CD4-positive, alpha-beta T cell treated with Interleukin-12 subunit alpha and Interleukin-12 subunit beta, for 1 hour (primary cell): Measurements from ENCODE around the gene RGS1.

Experiments
- DNase-seq: peaks from one replicate; pipeline ENCODE4 v3.0.0-alpha.2; 2020

Gene RGS1

DNA sequence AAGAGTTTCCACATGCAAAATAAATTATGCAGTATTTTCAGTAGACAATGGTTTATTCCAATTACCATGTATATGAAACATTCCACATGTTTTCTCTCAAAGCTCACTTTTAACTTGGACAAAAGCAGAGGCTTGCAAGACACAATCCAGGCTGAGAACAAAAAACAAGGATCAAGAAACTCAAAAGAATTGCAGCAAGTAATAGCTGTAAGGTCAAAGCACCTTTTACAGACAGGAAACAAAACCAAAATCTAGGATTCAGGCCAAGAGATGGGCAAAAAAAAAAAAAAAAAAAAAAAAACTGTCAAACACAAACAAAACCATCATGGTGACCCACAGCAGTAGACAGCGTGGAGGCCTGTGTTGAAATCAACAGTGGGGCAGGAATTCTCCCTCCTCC is 9.3 kb downstream of the RGS1 start:
- no peak for DNase-seq

DNA sequence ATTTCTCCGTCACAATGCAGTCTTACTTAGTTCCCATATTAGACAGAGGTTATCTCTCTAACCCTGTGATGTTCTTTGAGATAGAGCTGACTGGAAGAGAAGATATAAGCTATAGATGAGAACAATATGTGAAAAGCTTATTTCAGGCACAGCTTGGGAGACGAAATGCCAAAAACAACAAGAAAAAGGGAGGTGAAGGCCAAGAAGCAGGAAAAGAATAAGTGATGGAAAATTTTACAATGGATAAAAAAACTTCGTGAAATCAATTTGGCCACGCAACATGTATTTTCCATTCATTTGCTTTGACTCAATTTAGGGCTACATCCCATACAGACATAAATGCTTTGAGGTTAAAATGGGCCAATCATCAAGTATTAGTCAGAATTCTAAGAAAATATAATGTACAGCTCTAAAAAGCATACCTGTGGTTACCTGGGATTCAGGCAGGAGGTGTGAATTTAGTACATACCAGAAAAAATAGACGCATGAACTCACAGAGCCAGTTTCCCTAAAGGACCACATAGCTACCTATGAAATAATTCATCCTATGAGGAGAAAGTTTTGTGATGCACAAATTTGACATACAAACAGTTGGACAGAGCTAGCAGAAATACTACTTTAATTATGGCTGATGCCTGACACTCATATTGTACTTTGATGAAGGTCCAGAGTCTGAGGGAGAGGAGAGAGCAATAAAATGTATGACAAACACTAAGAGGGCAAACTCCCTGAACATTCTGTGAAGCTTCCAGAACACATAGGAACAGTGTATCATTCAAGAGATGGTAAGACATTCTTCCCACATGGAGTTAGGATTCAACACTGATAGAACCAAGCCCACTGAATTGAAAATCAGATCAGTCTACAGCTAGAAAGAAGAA is 12.1 kb downstream of the RGS1 start:
- no peak for DNase-seq

DNA sequence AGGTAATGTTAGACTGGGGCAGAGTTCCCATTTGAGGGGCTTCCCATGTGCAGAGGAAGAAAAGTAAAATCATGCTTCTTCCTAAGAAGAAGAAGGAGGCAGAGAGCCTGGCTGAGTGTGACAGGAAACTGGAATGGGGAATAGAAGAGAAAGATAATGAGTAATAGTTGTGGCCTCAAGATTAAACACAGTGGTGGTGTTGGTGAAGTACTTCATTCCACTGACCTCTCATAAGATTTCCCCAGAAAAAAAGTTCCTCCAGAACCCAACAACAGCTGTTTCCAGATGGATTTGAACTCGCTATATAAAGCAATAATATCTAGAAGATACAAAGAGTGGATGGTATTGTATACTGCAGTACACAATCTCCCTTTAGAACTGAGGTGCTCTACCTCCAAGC is 13.0 kb downstream of the RGS1 start:
- DNase-seq, result no peak

DNA sequence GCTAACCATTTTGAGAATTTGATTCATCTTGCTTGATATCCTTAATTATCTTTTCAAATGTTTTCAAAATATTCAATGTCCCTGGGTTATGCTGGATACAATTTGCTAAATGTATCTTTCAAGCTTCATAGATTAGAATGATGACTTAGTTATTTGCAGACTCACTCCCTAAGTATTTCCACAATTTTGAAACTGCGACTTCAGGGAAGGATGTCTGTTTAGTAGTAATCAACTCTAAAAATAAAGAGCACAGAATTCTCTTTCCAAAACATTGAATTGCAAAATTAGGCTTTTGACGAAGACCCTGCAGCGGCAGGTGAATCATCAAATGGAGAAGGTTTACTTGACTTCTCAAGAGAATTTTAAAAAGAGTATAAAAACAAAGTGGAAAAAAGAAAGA is 14.2 kb downstream of the RGS1 start:
- DNase-seq, result no peak

DNA sequence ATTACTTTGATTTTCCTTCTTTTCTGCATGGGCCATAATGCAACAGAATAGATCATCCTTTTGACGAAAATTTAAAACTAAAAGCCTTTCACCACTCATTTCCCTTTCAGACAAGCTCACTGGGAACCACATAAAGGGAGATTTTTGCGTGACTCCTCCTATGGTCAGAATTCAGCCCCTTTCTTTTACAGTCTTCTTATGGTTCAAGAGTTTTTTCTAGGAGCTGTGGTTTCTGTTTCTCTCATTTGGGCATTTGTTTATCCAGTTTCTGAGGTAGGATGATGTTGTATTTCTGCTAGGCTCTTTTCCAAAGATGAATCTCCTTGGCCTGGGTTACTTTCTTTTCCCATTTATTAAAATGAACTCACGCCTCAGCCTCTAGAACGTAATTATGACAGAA is 16.9 kb downstream of the RGS1 start:
- DNase-seq, result no peak

DNA sequence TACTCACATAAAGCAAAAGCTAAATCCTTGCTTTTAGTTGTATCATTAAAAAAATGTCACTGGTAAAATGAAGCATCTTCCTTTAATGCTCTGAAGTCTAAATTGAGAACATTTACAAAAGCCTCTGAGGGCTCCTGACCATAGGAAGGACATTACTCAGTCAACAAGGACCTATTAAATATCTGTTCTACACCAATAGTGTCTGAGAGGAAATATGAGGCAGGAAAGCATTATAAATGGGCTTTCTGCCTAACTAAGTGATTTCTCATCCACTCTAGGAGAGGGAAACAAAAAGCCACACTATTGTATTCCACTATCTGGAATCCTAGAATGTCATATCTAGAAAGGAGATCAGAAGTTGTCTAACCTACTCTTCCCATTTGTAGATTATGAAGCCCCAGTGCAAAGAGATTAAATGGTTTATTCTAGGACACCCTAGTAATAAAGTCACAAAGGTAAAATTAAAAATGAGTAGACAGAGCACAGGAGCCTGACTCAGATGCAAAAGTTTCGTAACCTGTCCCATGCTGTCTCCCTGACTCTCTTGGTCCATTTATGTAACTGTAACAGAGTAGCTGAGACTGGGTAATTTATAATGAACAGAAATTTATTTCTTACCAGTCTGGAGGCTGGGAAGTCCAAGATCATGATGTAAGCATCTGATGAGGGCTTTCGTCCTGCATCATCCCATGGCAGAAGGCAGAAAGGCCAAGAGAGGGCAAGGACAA is 17.6 kb downstream of the RGS1 start:
- no peak for DNase-seq

DNA sequence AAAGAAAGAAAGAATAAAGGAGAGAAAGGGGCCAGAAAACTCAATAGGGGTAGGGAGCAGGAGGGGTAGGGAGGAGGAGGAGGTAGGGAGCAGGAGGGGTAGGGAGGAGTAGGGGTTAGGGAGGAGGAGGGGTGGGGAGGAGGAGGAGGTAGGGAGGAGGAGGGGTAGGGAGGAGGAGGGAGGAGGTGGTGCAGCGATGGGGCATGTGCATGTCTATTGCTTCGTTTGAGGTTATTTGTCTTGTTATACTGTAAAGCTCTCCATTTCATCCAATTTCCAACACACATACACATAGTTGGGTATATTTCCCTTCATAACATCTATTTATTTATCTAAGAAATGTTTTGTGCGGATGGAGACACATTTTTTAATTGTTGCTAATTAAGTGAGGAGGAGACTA is 19.7 kb downstream of the RGS1 start:
- no peak for DNase-seq

DNA sequence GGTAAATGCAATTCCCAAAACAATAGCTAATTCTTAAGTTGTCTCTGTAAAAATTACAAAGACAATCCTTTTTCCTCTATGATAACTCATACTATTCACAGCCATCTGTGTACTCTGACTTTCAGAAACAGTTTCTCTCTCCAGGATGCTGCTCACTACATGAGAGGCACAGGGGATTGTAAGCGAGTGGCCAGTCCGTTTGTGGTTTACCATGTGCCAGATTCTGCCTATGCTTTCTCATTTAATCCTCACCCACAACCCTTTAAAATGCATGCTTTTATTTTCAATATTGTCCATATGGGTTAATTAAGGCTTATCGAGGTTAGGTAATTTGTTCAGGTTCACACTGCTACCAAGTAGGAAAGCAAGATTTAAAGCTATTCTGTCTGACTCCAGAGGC is 23.0 kb downstream of the RGS1 start:
- no peak for DNase-seq

DNA sequence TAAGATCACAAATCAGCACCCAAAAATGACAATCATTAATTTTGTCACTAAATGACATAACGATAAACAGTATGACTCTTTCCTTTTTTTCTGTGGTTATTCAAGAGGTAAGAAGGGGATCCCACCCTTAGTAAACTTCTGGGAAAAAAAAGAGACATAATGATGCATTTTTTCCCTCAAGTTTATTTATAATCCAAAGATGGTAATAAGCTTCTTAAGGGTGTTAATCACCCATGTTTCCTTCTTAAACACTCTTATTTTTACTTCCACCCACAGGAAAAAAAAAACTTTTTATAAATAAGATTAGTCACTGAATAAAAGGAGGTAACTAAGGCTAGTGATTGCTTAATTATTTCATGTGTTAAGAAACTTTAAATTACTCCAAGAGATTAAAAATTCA is 24.7 kb downstream of the RGS1 start:
- no peak for DNase-seq

DNA sequence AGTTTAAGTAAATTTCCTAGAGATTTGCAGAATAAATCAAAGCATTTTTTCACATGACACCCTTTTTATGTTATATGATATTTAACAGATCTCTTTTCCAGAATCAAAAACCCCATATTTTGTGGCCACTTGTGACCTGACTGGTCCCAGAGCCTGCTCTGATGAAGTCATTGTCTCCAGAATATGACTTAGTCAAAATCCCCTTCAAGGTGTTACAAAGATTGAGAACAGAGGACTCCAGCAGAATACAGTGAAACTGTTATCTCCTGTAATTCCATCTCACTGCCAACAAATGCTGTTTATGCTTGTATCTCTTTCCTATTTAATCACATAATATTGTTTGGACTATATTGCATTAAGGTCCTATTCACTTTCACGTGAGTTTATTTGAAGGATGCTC is 25.6 kb downstream of the RGS1 start:
- DNase-seq, result no peak

DNA sequence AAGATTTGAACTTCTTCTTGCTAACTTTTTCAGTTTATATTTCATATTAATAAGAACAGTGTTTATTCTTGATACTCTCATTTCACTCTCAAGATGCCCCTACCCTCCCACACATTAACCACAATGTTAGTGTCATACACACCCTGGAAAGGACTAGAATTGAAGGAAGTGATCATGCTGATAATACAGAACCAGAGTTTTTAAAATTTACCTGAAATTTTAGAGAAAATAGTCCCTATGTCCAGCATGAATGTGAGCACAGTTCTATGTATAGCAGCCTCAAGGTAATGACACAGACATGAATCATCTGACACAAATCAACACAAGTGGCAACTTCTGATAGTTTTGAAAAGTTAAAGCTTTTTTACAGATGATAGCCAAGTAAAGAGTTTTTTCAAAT is 26.0 kb downstream of the RGS1 start:
- peak; percentile 8 for DNase-seq

DNA sequence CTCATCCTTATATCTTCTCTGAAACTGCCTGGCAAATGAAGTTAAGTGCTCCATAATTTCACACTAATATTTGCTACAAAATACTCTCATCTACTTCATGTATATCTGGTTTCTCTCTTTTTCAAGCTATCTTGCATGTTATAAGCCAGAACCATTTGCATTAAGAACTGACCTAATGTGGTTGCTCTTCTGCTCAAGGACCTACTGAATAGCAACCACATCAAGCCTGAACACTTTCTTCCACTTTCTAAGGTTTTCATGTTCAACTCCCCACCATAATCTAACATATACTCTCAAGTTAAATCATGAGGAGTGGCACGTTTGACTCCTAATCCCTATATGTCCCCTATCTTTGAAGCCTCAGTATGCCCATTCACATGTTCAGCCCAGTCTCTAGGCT is 27.2 kb downstream of the RGS1 start:
- DNase-seq, result no peak

DNA sequence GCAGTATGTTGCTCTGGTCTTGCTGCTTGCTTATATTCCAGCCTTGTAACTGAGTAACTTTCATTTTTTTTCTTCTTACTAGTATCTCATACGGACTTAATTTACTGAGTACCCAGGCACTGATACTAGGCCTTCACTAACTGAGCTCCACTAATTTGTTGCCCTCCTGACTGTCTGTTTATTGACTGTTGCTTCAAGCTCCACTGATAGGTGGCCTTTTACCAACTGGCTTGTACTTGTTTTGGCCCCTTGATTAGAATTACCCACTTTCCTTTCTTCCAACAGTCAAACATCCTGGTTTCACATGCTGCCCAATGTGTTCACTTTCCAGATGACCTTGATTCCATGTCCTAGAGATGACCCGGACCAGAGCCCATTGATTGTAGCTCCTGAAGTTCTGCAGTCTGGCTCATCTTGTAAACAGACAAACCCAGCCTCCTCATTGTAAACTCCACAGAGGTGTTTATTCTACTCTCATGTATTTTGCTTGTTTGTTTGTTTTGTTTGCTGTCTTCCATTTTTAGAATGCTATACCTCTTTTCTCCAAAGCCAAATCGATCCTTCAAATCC is 27.7 kb downstream of the RGS1 start:
- DNase-seq, result no peak

DNA sequence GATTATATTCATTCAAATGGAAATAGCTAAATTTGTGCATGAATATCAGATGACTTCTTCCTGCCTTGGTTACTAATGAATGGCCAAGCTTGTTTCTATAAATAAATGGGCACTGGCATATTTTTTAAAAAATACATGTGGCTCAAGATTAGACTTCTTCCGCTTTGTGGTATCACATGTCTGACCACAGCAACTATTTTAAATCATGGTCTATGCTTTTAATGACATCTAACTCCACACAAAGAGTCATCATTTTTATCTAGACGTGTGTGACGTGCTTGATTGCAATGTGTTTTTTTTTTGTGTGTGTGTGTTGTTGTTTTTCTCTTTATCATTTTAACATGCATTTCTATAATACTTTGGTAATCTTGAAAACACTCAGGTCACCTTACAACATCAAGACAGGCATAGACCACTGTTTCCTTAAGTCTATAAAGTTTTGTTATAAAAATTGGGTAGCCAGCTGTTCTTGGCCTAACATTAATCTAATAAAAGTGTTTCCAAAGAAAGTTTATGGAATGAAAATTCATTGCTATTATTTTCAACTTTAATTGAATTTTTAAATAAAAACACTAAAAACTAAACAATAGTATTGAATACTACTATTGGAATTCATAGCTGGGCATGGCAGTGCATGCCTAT is 29.5 kb downstream of the RGS1 start:
- DNase-seq, result no peak

DNA sequence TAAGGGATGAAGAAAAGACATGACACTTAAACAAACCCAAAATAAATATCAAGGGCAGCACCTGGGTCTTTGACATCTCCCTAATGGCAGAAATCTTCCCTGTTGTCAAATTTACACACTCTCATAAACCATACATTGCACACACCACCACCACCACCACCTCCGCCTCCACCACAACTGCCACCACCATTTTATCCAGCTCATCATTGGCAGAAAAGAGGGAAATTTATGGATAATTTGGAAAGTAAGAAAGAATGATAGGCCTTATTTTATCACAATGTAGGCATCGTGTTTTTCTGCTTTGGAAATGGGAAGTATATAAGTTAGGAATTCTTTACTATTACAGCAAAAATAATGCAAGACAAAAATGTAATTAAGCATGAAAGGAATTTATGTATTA is 33.1 kb downstream of the RGS1 start:
- no peak for DNase-seq

DNA sequence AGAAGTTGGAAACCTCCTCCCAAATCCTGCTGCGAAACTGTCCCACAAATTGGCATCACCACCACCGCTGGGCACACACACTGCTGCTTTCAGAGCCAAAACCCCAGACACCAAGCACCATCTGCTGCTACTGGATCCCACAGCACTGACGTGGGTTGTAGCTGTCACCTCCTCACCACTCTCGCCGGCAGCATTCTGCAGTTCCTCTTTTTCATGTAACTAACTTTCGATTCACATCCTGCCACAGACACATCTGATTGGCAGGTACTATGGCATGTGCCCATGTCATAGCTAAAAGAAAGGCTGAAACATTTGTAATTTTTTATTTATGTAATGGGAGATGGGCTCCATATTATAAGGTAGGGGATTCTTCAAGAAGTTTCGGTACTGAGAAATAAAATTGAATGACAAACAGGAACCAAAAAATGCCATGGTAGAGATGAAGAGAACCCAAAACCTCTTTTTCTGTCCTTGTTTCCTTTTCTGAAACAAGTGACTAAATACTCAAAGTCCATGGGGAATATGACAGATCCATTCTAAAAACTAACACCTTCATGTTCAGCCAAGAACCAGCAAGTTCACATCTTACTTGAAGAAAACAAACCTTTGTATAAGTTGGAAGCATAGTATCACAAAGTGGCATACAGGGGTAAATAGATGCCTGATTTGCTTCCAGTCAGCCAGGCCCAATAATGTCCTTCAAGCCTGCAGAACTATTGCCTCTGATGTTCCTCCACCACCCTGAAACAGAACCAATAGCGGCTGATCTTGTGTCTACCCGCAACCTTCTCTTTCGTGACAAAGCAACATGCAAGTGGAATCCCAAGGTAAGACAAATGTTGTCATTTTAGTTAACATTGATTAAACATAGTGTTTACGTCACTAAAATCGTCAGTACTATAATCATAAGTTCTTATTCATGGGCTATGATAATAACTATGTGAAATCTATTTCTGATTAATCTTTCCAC is 33.8 kb downstream of the RGS1 start:
- peak; percentile 75 for DNase-seq

DNA sequence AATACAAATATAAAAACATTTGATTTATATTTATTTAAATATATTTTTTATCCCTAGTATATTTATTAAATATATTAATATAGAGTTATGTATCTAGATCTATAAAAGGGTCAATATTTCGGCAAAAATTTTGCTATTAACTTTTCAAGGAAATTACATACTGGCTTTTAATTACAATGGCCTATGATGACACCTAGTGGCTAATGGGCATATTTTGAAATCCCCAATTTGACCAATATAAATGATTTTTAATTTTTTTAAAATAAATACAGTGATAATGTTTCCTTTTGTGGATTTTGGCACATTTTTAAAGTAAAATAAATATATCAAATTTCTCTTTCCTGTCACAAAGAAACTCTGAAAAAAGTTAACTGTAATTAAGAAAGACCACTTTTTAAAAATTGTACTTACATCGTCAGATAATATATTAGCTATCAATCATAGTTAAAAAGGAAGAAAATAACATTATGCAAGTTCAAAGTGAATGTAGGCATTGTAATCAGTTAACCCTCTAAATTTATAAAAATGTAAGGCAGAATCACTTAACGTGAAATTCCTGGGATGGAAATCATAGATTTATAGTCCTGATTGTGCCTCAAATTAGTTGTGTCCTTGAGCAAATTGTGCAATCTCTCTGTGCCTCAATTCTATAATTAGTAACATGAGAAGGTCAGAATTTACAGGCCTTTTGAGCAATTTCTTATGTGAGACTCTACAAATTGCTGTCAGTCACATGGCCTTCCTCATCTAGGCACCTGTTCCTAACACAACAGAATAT is 34.7 kb downstream of the RGS1 start:
- peak; percentile 48 for DNase-seq

DNA sequence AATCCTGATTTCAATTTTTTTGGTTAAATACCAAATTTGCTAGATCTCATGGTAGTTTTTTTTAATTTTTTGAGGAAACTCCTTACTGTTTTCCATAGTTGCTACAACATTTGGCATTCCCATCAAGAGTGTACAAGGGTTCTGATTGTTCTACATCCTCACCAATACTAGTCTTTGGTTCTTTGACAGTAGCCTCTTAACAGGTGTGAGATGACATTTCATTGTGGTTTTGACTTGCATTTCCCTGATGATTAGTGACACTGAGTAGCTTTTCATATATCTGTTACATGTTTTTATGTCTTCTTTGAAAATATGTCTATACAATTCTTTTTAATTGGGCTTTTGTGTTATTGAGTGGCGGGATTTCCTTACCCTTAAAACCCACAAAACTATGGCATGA is 39.5 kb downstream of the RGS1 start:
- DNase-seq, result no peak

DNA sequence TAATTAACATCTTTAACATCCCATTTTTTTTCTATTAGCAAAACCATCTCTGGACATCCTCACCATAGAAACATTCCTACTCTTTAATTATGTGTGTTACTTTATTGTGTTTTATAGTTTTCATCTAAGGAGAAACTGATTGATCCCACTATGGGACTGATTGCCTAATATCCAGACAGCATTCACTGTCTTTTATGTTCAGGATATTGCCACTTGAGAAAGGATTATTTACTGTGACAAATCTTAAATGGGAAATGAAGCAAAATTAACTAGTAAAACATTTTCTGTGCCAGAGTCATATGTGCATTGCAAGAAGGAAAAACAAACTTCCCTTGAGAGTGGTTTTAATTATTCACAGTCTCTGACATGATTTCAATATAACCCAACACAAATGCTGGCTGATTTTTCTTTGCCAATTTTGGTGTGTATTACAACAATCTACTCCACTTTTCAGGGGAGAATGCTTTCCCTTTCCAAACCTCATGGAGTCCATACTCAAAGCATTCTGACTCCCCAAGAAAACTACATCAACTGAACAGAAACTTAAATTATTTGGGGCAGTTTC is 44.6 kb downstream of the RGS1 start:
- no peak for DNase-seq

DNA sequence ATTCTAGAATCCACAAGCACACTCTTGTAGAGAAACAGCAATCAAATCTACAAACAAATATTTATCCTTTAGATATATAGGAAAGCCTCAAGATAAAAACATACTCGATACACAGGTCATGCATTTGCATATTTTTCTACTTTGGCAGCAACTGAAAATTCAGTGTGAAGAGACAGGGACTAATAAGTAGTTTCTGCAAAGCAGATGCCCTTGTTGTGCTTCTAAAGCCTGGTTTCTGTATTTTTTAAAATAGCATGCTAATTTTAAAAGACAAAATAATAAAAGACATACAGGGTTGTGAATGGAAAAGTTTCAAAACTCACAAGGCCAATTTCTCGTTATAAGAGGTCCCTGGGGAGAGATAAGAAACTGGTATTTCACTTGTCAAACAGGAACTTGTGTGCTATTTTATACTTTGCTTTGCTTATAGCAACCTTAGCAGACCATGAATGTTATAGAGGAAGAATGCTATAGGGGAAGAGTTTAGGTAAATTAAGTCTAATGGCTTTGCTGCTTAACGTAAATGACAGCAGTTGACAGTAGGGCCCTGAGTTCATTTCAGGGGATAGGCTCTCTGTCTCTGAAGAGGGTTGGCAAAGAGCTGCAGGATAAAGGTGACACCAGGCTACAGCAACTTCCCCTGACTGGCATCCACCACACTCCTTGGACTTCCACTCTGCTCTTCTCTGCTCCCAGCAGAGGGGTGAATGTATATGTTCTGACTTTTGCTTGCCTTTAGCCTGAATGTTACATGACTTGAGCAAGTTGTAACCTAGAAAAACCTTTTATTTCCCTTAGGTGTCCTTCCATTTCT is 51.0 kb downstream of the RGS1 start:
- no peak for DNase-seq
